ENCODE results near the gene NPAS2.

Gene NPAS2

GRCh38 chr2:100940240-100940639 lies 120.3 kb downstream of the NPAS2 start:
- no peak overlapping the region for H4K91ac ChIP-seq (ENCODE audit: low read depth, low read length)
- H3K4me1 ChIP-seq (ENCODE audit: control insufficient read depth in 1 of 2, insufficient read depth in 2 of 2, low read length in 2 of 2), result no peaks in the 10 kb centered on the region
- H2AK5ac ChIP-seq (ENCODE audit: low read length), result no peak overlapping the region
- peaks cover 2% of the 10 kb centered on the region for H3K9me3 ChIP-seq (ENCODE audit: insufficient read depth, low read depth, low read length)
- H2BK12ac ChIP-seq (ENCODE audit: low read length), result no peak overlapping the region
- no peaks in the 10 kb centered on the region for H3K79me1 ChIP-seq (ENCODE audit: low read length)
- H2BK120ac ChIP-seq (ENCODE audit: insufficient read depth, low read length, poor library complexity), result no peak overlapping the region
- H3K27me3 ChIP-seq (ENCODE audit: insufficient read depth, low read length), result no peaks in the 10 kb centered on the region
- H3K18ac ChIP-seq (ENCODE audit: low read length), result no peak overlapping the region
- no peak for DNase-seq
- no peak overlapping the region for H2BK5ac ChIP-seq (ENCODE audit: low read depth, low read length, poor library complexity)
- H3K4me3 ChIP-seq (ENCODE audit: low read depth, low read length), result no peak overlapping the region
- H3K79me2 ChIP-seq (ENCODE audit: control insufficient read depth, insufficient read depth, low read length, poor library complexity), result no peaks in the 10 kb centered on the region
- no peak overlapping the region for H3K4me2 ChIP-seq (ENCODE audit: low read length)
- no peak overlapping the region for H4K8ac ChIP-seq (ENCODE audit: low read depth, low read length)
- no peak overlapping the region for H3K27ac ChIP-seq (ENCODE audit: low read depth, low read length)
- H2AFZ ChIP-seq (ENCODE audit: insufficient read depth, low read length, poor library complexity), result no peak overlapping the region
- no peak overlapping the region for H4K12ac ChIP-seq (ENCODE audit: low read depth, low read length)
- no peak overlapping the region for H3K9ac ChIP-seq (ENCODE audit: low read length)
- WGBS (ENCODE audit: extremely low coverage, insufficient coverage, insufficient read length), result no CpG with 5 or more reads among the region's 4 CpGs
- no peaks in the 10 kb centered on the region for H3K36me3 ChIP-seq (ENCODE audit: control insufficient read depth in 1 of 2, insufficient read depth in 2 of 2, low read length in 2 of 2)
- no peak overlapping the region for H3K4ac ChIP-seq (ENCODE audit: low read depth, low read length)
- no peak overlapping the region for H3K23ac ChIP-seq (ENCODE audit: low read length)
- no peak overlapping the region for H3K14ac ChIP-seq (ENCODE audit: low read length)

GRCh38 chr2:100940766-100941645 lies 121.1 kb downstream of the NPAS2 start:
- WGBS (ENCODE audit: extremely low coverage, insufficient coverage, insufficient read length), result no CpG with 5 or more reads among the region's 14 CpGs
- H4K12ac ChIP-seq (ENCODE audit: low read depth, low read length), result no peak overlapping the region

GRCh38 chr2:100941646-100942240 lies 121.8 kb downstream of the NPAS2 start:
- Histone ChIP-seq H3K79me1 (ENCODE audit: low read length) (no peaks in the 10 kb centered on the region), H4K8ac (ENCODE audit: low read depth, low read length) (no peak overlapping the region), H3K4me3 (ENCODE audit: low read depth, low read length) (no peak overlapping the region), H3K36me3 (ENCODE audit: control insufficient read depth in 1 of 2, insufficient read depth in 2 of 2, low read length in 2 of 2) (no peaks in the 10 kb centered on the region), H3K4me2 (ENCODE audit: low read length) (no peak overlapping the region), H2BK5ac (ENCODE audit: low read depth, low read length, poor library complexity) (no peak overlapping the region), H3K4me1 (ENCODE audit: control insufficient read depth in 1 of 2, insufficient read depth in 2 of 2, low read length in 2 of 2) (no peaks in the 10 kb centered on the region), H3K18ac (ENCODE audit: low read length) (no peak overlapping the region), H3K9me3 (ENCODE audit: insufficient read depth, low read depth, low read length) (peaks cover 7% of the 10 kb centered on the region), H2AK5ac (ENCODE audit: low read length) (no peak overlapping the region), H4K91ac (ENCODE audit: low read depth, low read length) (no peak overlapping the region), H3K23ac (ENCODE audit: low read length) (no peak overlapping the region), H4K12ac (ENCODE audit: low read depth, low read length) (no peak overlapping the region), H3K79me2 (ENCODE audit: control insufficient read depth, insufficient read depth, low read length, poor library complexity) (no peaks in the 10 kb centered on the region), H3K14ac (ENCODE audit: low read length) (no peak overlapping the region), H2BK120ac (ENCODE audit: insufficient read depth, low read length, poor library complexity) (no peak overlapping the region), H2BK12ac (ENCODE audit: low read length) (no peak overlapping the region), H3K27me3 (ENCODE audit: insufficient read depth, low read length) (no peaks in the 10 kb centered on the region), H3K4ac (ENCODE audit: low read depth, low read length) (no peak overlapping the region), H3K9ac (ENCODE audit: low read length) (no peak overlapping the region), H2AFZ (ENCODE audit: insufficient read depth, low read length, poor library complexity) (no peak overlapping the region), H3K27ac (ENCODE audit: low read depth, low read length) (no peak overlapping the region)
- no CpG with 5 or more reads among the region's 10 CpGs for WGBS (ENCODE audit: extremely low coverage, insufficient coverage, insufficient read length)
- peak; percentile 58 to 64 for DNase-seq

More at GRCh38 chr2:100940766-100941645, 121.1 kb downstream of the NPAS2 start:
- Histone ChIP-seq H4K91ac (ENCODE audit: low read depth, low read length) (no peak overlapping the region), H2BK120ac (ENCODE audit: insufficient read depth, low read length, poor library complexity) (no peak overlapping the region), H2BK5ac (ENCODE audit: low read depth, low read length, poor library complexity) (no peak overlapping the region), H3K18ac (ENCODE audit: low read length) (no peak overlapping the region), H3K4me2 (ENCODE audit: low read length) (no peak overlapping the region), H2AK5ac (ENCODE audit: low read length) (no peak overlapping the region), H2BK12ac (ENCODE audit: low read length) (no peak overlapping the region), H3K27ac (ENCODE audit: low read depth, low read length) (no peak overlapping the region), H3K79me1 (ENCODE audit: low read length) (no peaks in the 10 kb centered on the region), H3K36me3 (ENCODE audit: control insufficient read depth in 1 of 2, insufficient read depth in 2 of 2, low read length in 2 of 2) (no peaks in the 10 kb centered on the region), H3K9me3 (ENCODE audit: insufficient read depth, low read depth, low read length) (peaks cover 7% of the 10 kb centered on the region), H3K23ac (ENCODE audit: low read length) (no peak overlapping the region), H3K14ac (ENCODE audit: low read length) (no peak overlapping the region), H3K9ac (ENCODE audit: low read length) (no peak overlapping the region), H3K4me3 (ENCODE audit: low read depth, low read length) (no peak overlapping the region), H3K79me2 (ENCODE audit: control insufficient read depth, insufficient read depth, low read length, poor library complexity) (no peaks in the 10 kb centered on the region), H3K4ac (ENCODE audit: low read depth, low read length) (no peak overlapping the region), H4K8ac (ENCODE audit: low read depth, low read length) (no peak overlapping the region), H2AFZ (ENCODE audit: insufficient read depth, low read length, poor library complexity) (no peak overlapping the region), H3K4me1 (ENCODE audit: control insufficient read depth in 1 of 2, insufficient read depth in 2 of 2, low read length in 2 of 2) (no peaks in the 10 kb centered on the region), H3K27me3 (ENCODE audit: insufficient read depth, low read length) (no peaks in the 10 kb centered on the region)
- DNase-seq, result no peak

GRCh38 chr2:100944617-100945432 lies 124.9 kb downstream of the NPAS2 start:
- no peak overlapping the region for H2AFZ ChIP-seq (ENCODE audit: insufficient read depth, low read length, poor library complexity)
- no peak overlapping the region for H3K4ac ChIP-seq (ENCODE audit: low read depth, low read length)
- no peak overlapping the region for H2BK120ac ChIP-seq (ENCODE audit: insufficient read depth, low read length, poor library complexity)
- no peak overlapping the region for H4K8ac ChIP-seq (ENCODE audit: low read depth, low read length)
- no CpG with 5 or more reads among the region's 19 CpGs for WGBS (ENCODE audit: extremely low coverage, insufficient coverage, insufficient read length)
- DNase-seq, result no peak
- H3K23ac ChIP-seq (ENCODE audit: low read length), result no peak overlapping the region
- no peak overlapping the region for H3K14ac ChIP-seq (ENCODE audit: low read length)
- H3K4me2 ChIP-seq (ENCODE audit: low read length), result no peak overlapping the region
- no peak overlapping the region for H2AK5ac ChIP-seq (ENCODE audit: low read length)
- no peak overlapping the region for H3K18ac ChIP-seq (ENCODE audit: low read length)
- no peak overlapping the region for H2BK5ac ChIP-seq (ENCODE audit: low read depth, low read length, poor library complexity)
- H3K9me3 ChIP-seq (ENCODE audit: insufficient read depth, low read depth, low read length), result peaks cover 7% of the 10 kb centered on the region
- no peak overlapping the region for H4K91ac ChIP-seq (ENCODE audit: low read depth, low read length)
- no peaks in the 10 kb centered on the region for H3K27me3 ChIP-seq (ENCODE audit: insufficient read depth, low read length)
- H3K36me3 ChIP-seq (ENCODE audit: control insufficient read depth in 1 of 2, insufficient read depth in 2 of 2, low read length in 2 of 2), result no peaks in the 10 kb centered on the region
- no peak overlapping the region for H2BK12ac ChIP-seq (ENCODE audit: low read length)
- no peak overlapping the region for H4K12ac ChIP-seq (ENCODE audit: low read depth, low read length)
- H3K4me1 ChIP-seq (ENCODE audit: control insufficient read depth in 1 of 2, insufficient read depth in 2 of 2, low read length in 2 of 2), result no peaks in the 10 kb centered on the region
- H3K4me3 ChIP-seq (ENCODE audit: low read depth, low read length), result no peak overlapping the region
- no peak overlapping the region for H3K27ac ChIP-seq (ENCODE audit: low read depth, low read length)
- H3K79me2 ChIP-seq (ENCODE audit: control insufficient read depth, insufficient read depth, low read length, poor library complexity), result no peaks in the 10 kb centered on the region
- H3K79me1 ChIP-seq (ENCODE audit: low read length), result no peaks in the 10 kb centered on the region
- H3K9ac ChIP-seq (ENCODE audit: low read length), result no peak overlapping the region
